Activated CD4-positive, alpha-beta T cell treated with anti-CD3 and anti-CD28 coated beads, Interleukin-2, amount 10 ng/mL, durations not matched to agents 24 days and 14 days (primary cell): Measurements from ENCODE around the gene EXOC2. TPM values are rescaled to one million over a fixed set of nuclear protein-coding genes. Genes with fewer than 3 reads are reported as not detected.
A peak's percentile ranks its signal among the peaks of the same experiment; 100 is the strongest.

Experiments
- DNase-seq: peaks from one replicate; pipeline ENCODE4 v3.0.0; 2022
- H3K27ac Mint-ChIP-seq: one replicate; pipeline ENCODE4 v1.8.0; 2022; ENCODE audit warnings: mild to moderate bottlenecking, mixed read lengths
- H3K27me3 Mint-ChIP-seq: one replicate; pipeline ENCODE4 v1.8.0; 2022; ENCODE audit warnings: mixed read lengths
- H3K36me3 Mint-ChIP-seq: one replicate; pipeline ENCODE4 v1.8.0; 2022; ENCODE audit warnings: low read depth, mild to moderate bottlenecking, mixed read lengths
- H3K4me1 Mint-ChIP-seq: one replicate; pipeline ENCODE4 v1.8.0; 2021; ENCODE audit warnings: mixed read lengths
- H3K4me3 Mint-ChIP-seq: one replicate; pipeline ENCODE4 v1.8.0; 2022; ENCODE audit warnings: mild to moderate bottlenecking, moderate library complexity, mixed read lengths
- H3K9me3 Mint-ChIP-seq: one replicate; pipeline ENCODE4 v1.8.0; 2021; ENCODE audit warnings: mixed read lengths
- intact Hi-C: fragments of 100-400 bp; cut with micrococcal nuclease; formaldehyde crosslinking; loops from one replicate; pipeline ENCODE4 v1.15.1; 2023
- total RNA-seq: library from RNA; stranded (reverse); gene quantifications from 2 replicates; pipeline ENCODE4 v1.2.3, GENCODE V29; 2022

Gene EXOC2
- total RNA-seq, 1 donor from 2014 or later = 43.6 TPM

GRCh38 chr6:451847-452246, 241.1 kb downstream of the EXOC2 start:
- Mint-ChIP-seq H3K27me3 (peaks cover under 1% of the 10 kb centered on the region), H3K4me1 (peaks cover 41% of the 10 kb centered on the region), H3K36me3 (peaks cover 6% of the 10 kb centered on the region), H3K27ac (no peak overlapping the region), H3K9me3 (peaks cover 3% of the 10 kb centered on the region), H3K4me3 (no peak overlapping the region)
- intact Hi-C loops = no loop called here
- DNase-seq = no peak

GRCh38 chr6:451336-451735, 241.6 kb downstream of the EXOC2 start:
- no peak for DNase-seq
- Mint-ChIP-seq H3K36me3 (peaks cover 8% of the 10 kb centered on the region), H3K27me3 (peaks cover 2% of the 10 kb centered on the region), H3K4me3 (no peak overlapping the region), H3K4me1 (peaks cover 44% of the 10 kb centered on the region), H3K9me3 (no peaks in the 10 kb centered on the region), H3K27ac (no peak overlapping the region)
- intact Hi-C loops = no loop called here

GRCh38 chr6:449486-450419, 243.2 kb downstream of the EXOC2 start:
- peak overlapping the region; percentile 98 for H3K27ac Mint-ChIP-seq
- intact Hi-C loops = loop anchor here (5.0 kb wide), 1 partner anchor 222 kb away; no protein-coding TSS in a partner anchor
- no peak for DNase-seq
- H3K9me3 Mint-ChIP-seq = no peaks in the 10 kb centered on the region
- peaks cover 5% of the 10 kb centered on the region for H3K36me3 Mint-ChIP-seq
- peaks cover 52% of the 10 kb centered on the region for H3K4me1 Mint-ChIP-seq
- peaks cover 2% of the 10 kb centered on the region for H3K27me3 Mint-ChIP-seq
- H3K4me3 Mint-ChIP-seq = no peak overlapping the region

- no peak for DNase-seq
- Mint-ChIP-seq H3K4me3 (no peak overlapping the region), H3K9me3 (no peaks in the 10 kb centered on the region), H3K27me3 (peaks cover 2% of the 10 kb centered on the region), H3K27ac (peak overlapping the region; percentile 98), H3K36me3 (peaks cover 5% of the 10 kb centered on the region), H3K4me1 (peaks cover 53% of the 10 kb centered on the region)
- intact Hi-C loops = loop anchor here (5.0 kb wide), 1 partner anchor 222 kb away; no protein-coding TSS in a partner anchor
Observed at GRCh38 chr6:449057-449430, 243.9 kb downstream of the EXOC2 start.

GRCh38 chr6:448296-449056, 244.5 kb downstream of the EXOC2 start:
- peak overlapping the region; percentile 98 for H3K27ac Mint-ChIP-seq
- H3K36me3 Mint-ChIP-seq = peaks cover 5% of the 10 kb centered on the region
- no peak for DNase-seq
- H3K9me3 Mint-ChIP-seq = no peaks in the 10 kb centered on the region
- H3K27me3 Mint-ChIP-seq = peaks cover 2% of the 10 kb centered on the region
- intact Hi-C loops = loop anchor here (5.0 kb wide), 1 partner anchor 221 kb away; no protein-coding TSS in a partner anchor
- H3K4me1 Mint-ChIP-seq = peaks cover 58% of the 10 kb centered on the region
- peak overlapping the region; percentile 73 for H3K4me3 Mint-ChIP-seq

GRCh38 chr6:447381-448165, 245.4 kb downstream of the EXOC2 start:
- DNase-seq = peak; percentile 83

GRCh38 chr6:446418-447366, 246.2 kb downstream of the EXOC2 start:
- intact Hi-C loops = loop anchor here (1.0 to 5.0 kb wide), 13 partner anchors 14 to 257 kb away; no protein-coding TSS in a partner anchor
- Mint-ChIP-seq H3K36me3 (peaks cover 5% of the 10 kb centered on the region), H3K27ac (peak overlapping the region; percentile 98), H3K27me3 (peaks cover 2% of the 10 kb centered on the region), H3K4me1 (peaks cover 63% of the 10 kb centered on the region), H3K9me3 (no peaks in the 10 kb centered on the region), H3K4me3 (peak overlapping the region; percentile 73)
- DNase-seq = peak; percentile 97

More at GRCh38 chr6:447381-448165, 245.4 kb downstream of the EXOC2 start:
- Mint-ChIP-seq H3K27ac (peak overlapping the region; percentile 98), H3K36me3 (peaks cover 5% of the 10 kb centered on the region), H3K4me1 (peaks cover 62% of the 10 kb centered on the region), H3K27me3 (peaks cover 2% of the 10 kb centered on the region), H3K4me3 (peak overlapping the region; percentile 73), H3K9me3 (no peaks in the 10 kb centered on the region)
- intact Hi-C loops = loop anchor here (1.0 to 5.0 kb wide), 6 partner anchors 32 to 220 kb away; no protein-coding TSS in a partner anchor

GRCh38 chr6:445571-446417, 247.1 kb downstream of the EXOC2 start:
- DNase-seq = no peak
- Mint-ChIP-seq H3K4me3 (peak overlapping the region; percentile 73), H3K9me3 (no peaks in the 10 kb centered on the region), H3K27me3 (peaks cover 2% of the 10 kb centered on the region), H3K36me3 (peaks cover 5% of the 10 kb centered on the region), H3K4me1 (peaks cover 65% of the 10 kb centered on the region), H3K27ac (peak overlapping the region; percentile 98)
- intact Hi-C loops = loop anchor here (1.0 to 5.0 kb wide), 8 partner anchors 13 to 256 kb away; no protein-coding TSS in a partner anchor

GRCh38 chr6:444653-445275, 248.2 kb downstream of the EXOC2 start:
- peak; percentile 87 for DNase-seq
- Mint-ChIP-seq H3K4me1 (peaks cover 62% of the 10 kb centered on the region), H3K27ac (peak overlapping the region; percentile 98), H3K36me3 (peaks cover 5% of the 10 kb centered on the region), H3K27me3 (peaks cover 2% of the 10 kb centered on the region), H3K9me3 (peaks cover 4% of the 10 kb centered on the region), H3K4me3 (peak overlapping the region; percentile 73)
- intact Hi-C loops = loop anchor here (5.0 kb wide), 1 partner anchor 217 kb away; no protein-coding TSS in a partner anchor

GRCh38 chr6:443621-444159, 249.2 kb downstream of the EXOC2 start:
- Mint-ChIP-seq H3K27me3 (peaks cover 2% of the 10 kb centered on the region), H3K4me3 (no peak overlapping the region), H3K27ac (peak overlapping the region; percentile 98), H3K9me3 (peaks cover 4% of the 10 kb centered on the region), H3K4me1 (peaks cover 59% of the 10 kb centered on the region), H3K36me3 (peaks cover 5% of the 10 kb centered on the region)
- intact Hi-C loops = no loop called here
- no peak for DNase-seq
